H1 (cell line): ENCODE data around the gene GNB1. TPM values are rescaled to one million over a fixed set of nuclear protein-coding genes. Genes with fewer than 3 reads are reported as not detected.

Experiments used
- CTCF ChIA-PET: fragments of 300-600 bp; sonication (Branson Sonifier 250); formaldehyde crosslinking; loops from one replicate; lab custom pipeline; 2021; ENCODE audit not compliant: partially characterized antibody; lab: Charles Lee
- POLR2A ChIA-PET: fragments of 300-600 bp; sonication (Branson Sonifier 250); formaldehyde crosslinking; loops from one replicate; lab custom pipeline; 2021; ENCODE audit warnings: inconsistent platforms; ENCODE audit not compliant: partially characterized antibody; lab: Charles Lee
- DNase-seq, 2 experiments: peaks; one replicate each; pipeline versions ENCODE4 v3.0.0 to v3.0.0-alpha.2; 2010 to 2022; ENCODE audit warnings: low spot score in 2 of 2, low read depth in 1 of 2, mixed read lengths in 1 of 2
- FAIRE-seq: peaks from 2 replicates; lab custom pipeline; 2011; peaks lifted over from hg19 to GRCh38; lab: Jason Lieb, UNC
- H2AFZ ChIP-seq: 2 replicates; pipeline ENCODE4 v1.8.1; 2012; ENCODE audit warnings: low read length, inconsistent platforms
- H2AK5ac ChIP-seq: 2 replicates; pipeline ENCODE4 v1.6.1; 2013; ENCODE audit warnings: low read depth, low read length
- H2BK120ac ChIP-seq: replicated peaks from 2 replicates; pipeline ENCODE3; 2013; ENCODE audit warnings: low read depth, low read length, inconsistent platforms
- H2BK12ac ChIP-seq: 2 replicates; pipeline ENCODE4 v1.6.1; 2013; ENCODE audit warnings: low read depth, low read length
- H2BK15ac ChIP-seq: 2 replicates; pipeline ENCODE4 v1.6.1; 2013; ENCODE audit warnings: low read length
- H2BK20ac ChIP-seq: 2 replicates; pipeline ENCODE4 v1.6.1; 2013; ENCODE audit warnings: low read length
- H2BK5ac ChIP-seq: 2 replicates; pipeline ENCODE4 v1.6.1; 2013; ENCODE audit warnings: low read depth, low read length
- H3K14ac ChIP-seq: 2 replicates; pipeline ENCODE4 v1.6.1; 2013; ENCODE audit warnings: inconsistent platforms; ENCODE audit not compliant: insufficient read length
- H3K18ac ChIP-seq: 2 replicates; pipeline ENCODE4 v1.6.1; 2013; ENCODE audit warnings: low read length; ENCODE audit errors: extremely low read depth
- H3K23ac ChIP-seq: 2 replicates; pipeline ENCODE4 v1.6.1; 2013; ENCODE audit warnings: inconsistent platforms; ENCODE audit not compliant: insufficient read length
- H3K23me2 ChIP-seq: 2 replicates; pipeline ENCODE4 v1.6.1; 2013; ENCODE audit warnings: low read depth, low read length
- H3K27ac ChIP-seq: 2 replicates; pipeline ENCODE4 v1.6.1; 2011; ENCODE audit warnings: low read depth, low read length, inconsistent platforms
- H3K27me3 ChIP-seq, 4 experiments: replicated peaks in 1 of 4; 1 replicate in 1 of 4; 2 replicates in 3 of 4; pipeline versions ENCODE4 v1.6.1 to v1.8.1; 2011 to 2013; ENCODE audit warnings: low read length in 3 of 4, mild to moderate bottlenecking in 3 of 4, inconsistent platforms in 2 of 4, mixed read lengths in 2 of 4, moderate library complexity in 1 of 4; ENCODE audit not compliant: control insufficient read depth in 3 of 4, insufficient read depth in 3 of 4; ENCODE audit errors: extremely low read depth in 1 of 4
- H3K36me3 ChIP-seq, 4 experiments: 2 replicates each; pipeline versions ENCODE4 v1.6.1 to v1.8.1; 2011 to 2013; ENCODE audit warnings: mild to moderate bottlenecking in 4 of 4, low read length in 3 of 4, moderate library complexity in 2 of 4, control low read depth in 1 of 4, inconsistent platforms in 1 of 4; ENCODE audit not compliant: insufficient read depth in 4 of 4, control insufficient read depth in 2 of 4
- H3K4ac ChIP-seq: replicated peaks from 2 replicates; pipeline ENCODE3; 2013; ENCODE audit warnings: low read length, low read depth, mixed read lengths, inconsistent platforms; ENCODE audit not compliant: insufficient read length
- H3K4me1 ChIP-seq, 4 experiments: replicated peaks in 1 of 4; 1 replicate in 1 of 4; 2 replicates in 3 of 4; pipeline versions ENCODE4 v1.6.1 to v1.8.1; 2011 to 2013; ENCODE audit warnings: low read length in 3 of 4, inconsistent platforms in 2 of 4, mixed read lengths in 1 of 4; ENCODE audit not compliant: insufficient read depth in 4 of 4, control insufficient read depth in 3 of 4
- H3K4me2 ChIP-seq, 2 experiments: 2 replicates each; pipeline versions ENCODE4 v1.6.1 to v1.8.1; 2011 to 2013; ENCODE audit warnings: low read depth in 2 of 2, low read length in 2 of 2, control low read depth in 1 of 2, inconsistent platforms in 1 of 2, mild to moderate bottlenecking in 1 of 2; ENCODE audit not compliant: insufficient read depth in 1 of 2
- H3K4me3 ChIP-seq, 4 experiments: fragments of 200-600, 300-600 bp in 1 of 4; sonication (generic), shearing (Covaris generic), sonication (Bioruptor Twin) in 1 of 4; 2 replicates each; pipeline versions ENCODE4 v1.5.1 to v1.8.1; 2011 to 2016; ENCODE audit warnings: low read length in 4 of 4, low read depth in 3 of 4, control low read depth in 2 of 4, inconsistent platforms in 2 of 4, mild to moderate bottlenecking in 2 of 4, mixed read lengths in 1 of 4, moderate library complexity in 1 of 4; ENCODE audit not compliant: insufficient read depth in 2 of 4; ENCODE audit errors: extremely low read depth in 1 of 4
- H3K56ac ChIP-seq: replicated peaks from 2 replicates; pipeline ENCODE3; 2013; ENCODE audit warnings: low read depth, mild to moderate bottlenecking, mixed read lengths, low read length, inconsistent platforms; ENCODE audit not compliant: insufficient read length
- H3K79me1 ChIP-seq: 2 replicates; pipeline ENCODE4 v1.6.1; 2013; ENCODE audit warnings: low read depth, low read length, control low read depth
- H3K79me2 ChIP-seq, 2 experiments: 2 replicates each; pipeline versions ENCODE4 v1.6.1 to v1.8.1; 2012 to 2013; ENCODE audit warnings: low read length in 2 of 2, mild to moderate bottlenecking in 2 of 2, inconsistent platforms in 1 of 2; ENCODE audit not compliant: insufficient read depth in 2 of 2, control insufficient read depth in 1 of 2
- H3K9ac ChIP-seq, 4 experiments: replicated peaks in 1 of 4; 1 replicate in 1 of 4; 2 replicates in 3 of 4; pipeline versions ENCODE4 v1.6.1 to v1.8.1; 2011 to 2013; ENCODE audit warnings: low read depth in 3 of 4, low read length in 3 of 4, control low read depth in 2 of 4, mild to moderate bottlenecking in 2 of 4, moderate library complexity in 2 of 4, inconsistent platforms in 1 of 4; ENCODE audit errors: extremely low read depth in 1 of 4
- H3K9me3 ChIP-seq, 2 experiments: 2 replicates each; pipeline versions ENCODE4 v1.6.1 to v1.8.1; 2012 to 2013; ENCODE audit warnings: mild to moderate bottlenecking in 2 of 2, moderate library complexity in 2 of 2, control low read depth in 1 of 2, inconsistent platforms in 1 of 2, low read depth in 1 of 2, low read length in 1 of 2, mixed read lengths in 1 of 2; ENCODE audit not compliant: insufficient read depth in 2 of 2
- H4K20me1 ChIP-seq, 2 experiments: replicated peaks in 1 of 2; 2 replicates each; pipeline versions ENCODE3 to v1.8.1; 2011 to 2013; ENCODE audit warnings: inconsistent platforms in 2 of 2, low read length in 2 of 2, mild to moderate bottlenecking in 1 of 2; ENCODE audit not compliant: insufficient read depth in 2 of 2, control insufficient read depth in 1 of 2
- H4K5ac ChIP-seq: 2 replicates; pipeline ENCODE4 v1.6.1; 2013; ENCODE audit warnings: low read length, low read depth, mixed read lengths, inconsistent platforms; ENCODE audit not compliant: insufficient read length
- H4K8ac ChIP-seq: 2 replicates; pipeline ENCODE4 v1.8.0; 2013; ENCODE audit warnings: mild to moderate bottlenecking, moderate library complexity, low read length, inconsistent platforms; ENCODE audit not compliant: insufficient read depth; ENCODE audit errors: extremely low read depth
- H4K91ac ChIP-seq: replicated peaks from 2 replicates; pipeline ENCODE3; 2013; ENCODE audit warnings: low read length, mixed read lengths, inconsistent platforms; ENCODE audit not compliant: insufficient read length
- ATF2 ChIP-seq: IDR thresholded peaks from 2 replicates; pipeline ENCODE4 v1.6.1; 2012; ENCODE audit warnings: low read length, inconsistent platforms
- BACH1 ChIP-seq: IDR thresholded peaks from 2 replicates; pipeline ENCODE4 v1.6.1; 2012; ENCODE audit warnings: low read length, improper control_type of control experiment
- CEBPB ChIP-seq: IDR thresholded peaks from 2 replicates; pipeline ENCODE4 v1.6.1; 2012; ENCODE audit warnings: low read depth, low read length
- CREB1 ChIP-seq: IDR thresholded peaks from 2 replicates; pipeline ENCODE4 v1.6.1; 2012; ENCODE audit warnings: inconsistent platforms
- FOSL1 ChIP-seq: IDR thresholded peaks from 2 replicates; pipeline ENCODE4 v1.6.1; 2011; ENCODE audit warnings: mild to moderate bottlenecking, low read depth, low read length, moderate library complexity; ENCODE audit not compliant: insufficient read depth
- KDM1A ChIP-seq: fragments of 200-600, 300-600 bp; sonication (generic); IDR thresholded peaks from 2 replicates; pipeline ENCODE4 v1.7.1; 2016; ENCODE audit warnings: mild to moderate bottlenecking, low read length, borderline replicate concordance
- MAX ChIP-seq: IDR thresholded peaks from 2 replicates; pipeline ENCODE4 v1.6.1; 2012; ENCODE audit warnings: inconsistent platforms
- RBBP5 ChIP-seq: IDR thresholded peaks from 2 replicates; pipeline ENCODE4 v1.7.1; 2012; ENCODE audit warnings: low read depth, mild to moderate bottlenecking, inconsistent platforms, low read length, moderate library complexity, borderline replicate concordance
- RXRA ChIP-seq: IDR thresholded peaks from 2 replicates; pipeline ENCODE4 v1.6.1; 2011; ENCODE audit warnings: low read depth, mild to moderate bottlenecking, low read length, moderate library complexity; ENCODE audit not compliant: insufficient read depth
- SP2 ChIP-seq: IDR thresholded peaks from 2 replicates; pipeline ENCODE4 v1.6.1; 2012; ENCODE audit warnings: mild to moderate bottlenecking, low read length, inconsistent platforms
- TAF1 ChIP-seq: IDR thresholded peaks from 2 replicates; pipeline ENCODE4 v1.6.1; 2011; ENCODE audit warnings: mild to moderate bottlenecking, low read depth, low read length
- WGBS, 2 experiments: shearing (Covaris generic) in 1 of 2; methylation state at CpG; one replicate each; pipeline versions ENCODE4 v1.1.6 to v1.1.7; 2013 to 2015; ENCODE audit warnings: low lambda C conversion rate in 2 of 2, mixed read lengths in 2 of 2, inconsistent platforms in 1 of 2, low coverage in 1 of 2, missing lambda C conversion rate in 1 of 2; ENCODE audit not compliant: insufficient replicate concordance in 2 of 2, insufficient coverage in 1 of 2, insufficient read length in 1 of 2; ENCODE audit errors: extremely low coverage in 1 of 2, missing lambda C conversion rate in 1 of 2; 5-methylcytosine and 5-hydroxymethylcytosine counted together
- polyA plus RNA-seq, 7 experiments: library from polyadenylated mRNA; depleted of rRNA in 3 of 7; stranded (reverse) in 5 of 7; unstranded in 2 of 7; fragments of >200 nt in 5 of 7; fragments of 200-250 nt in 2 of 7; gene quantifications; 1 replicate in 5 of 7; 2 replicates in 1 of 7; 4 replicates in 1 of 7; pipeline versions ENCODE4 v1.2.1 to v1.2.3, GENCODE V29; 2011 to 2013; ENCODE audit warnings: missing spikeins in 2 of 7, mixed read lengths in 2 of 7
- total RNA-seq: library from RNA; stranded (reverse); fragmentation: NEBNext Ultra II Directional; extraction: Animal tissue kit (Norgen Biotek cat#: 25700); gene quantifications from 2 replicates; pipeline ENCODE4 v1.2.1, GENCODE V29; 2021

Gene GNB1
- total and polyA plus RNA-seq, 2 of the 8 experiments (the other 6 are each of a cell fraction or from before 2014, with no cell fraction given) = 343 to 382 TPM

- Histone ChIP-seq H4K5ac (no peak overlapping the region), H4K91ac (no peak overlapping the region), H3K27ac (no peak overlapping the region), H2BK120ac (no peak overlapping the region), H3K9ac (no peak overlapping the region), H2BK20ac (no peak overlapping the region), H3K4me2 (no peak overlapping the region), H2AK5ac (0 out of 2 replicates have a peak overlapping the region, but pooled peaks have one; percentile 39), H4K20me1 (peaks cover 2 to 11% of the 10 kb centered on the region in 2 experiments), H4K8ac (no peak overlapping the region), H2BK15ac (no peak overlapping the region), H3K36me3 (peaks cover 0 to 28% (median 9%) of the 10 kb centered on the region in 4 experiments; a peak in 5 of 8 replicates), H3K4ac (no peak overlapping the region), H3K4me1 (no peaks in the 10 kb centered on the region; a peak in 1 of 7 replicates), H3K18ac (no peak overlapping the region), H3K23me2 (no peaks in the 10 kb centered on the region), H3K56ac (no peak overlapping the region), H3K23ac (no peak overlapping the region), H3K27me3 (no peaks in the 10 kb centered on the region), H3K79me2 (peaks cover 3 to 48% of the 10 kb centered on the region in 2 experiments; a peak in 2 of 4 replicates), H3K14ac (no peak overlapping the region), H2AFZ (no peak overlapping the region), H2BK12ac (no peak overlapping the region), H3K4me3 (no peak overlapping the region), H3K79me1 (peaks cover 6% of the 10 kb centered on the region), H3K9me3 (no peaks in the 10 kb centered on the region), H2BK5ac (no peak overlapping the region; the same call in 1 of the 2 replicates)
- FAIRE-seq = no peak
- POLR2A ChIA-PET = interaction anchor here (0.8 to 0.9 kb wide), 3 partner anchors 10 to 78 kb away, joined by 3 to 4 read pairs (median 4); no protein-coding TSS in a partner anchor
- 93% methylated on average over 9 of the region's 9 CpGs; no CpG with 5 or more reads in 1 of the 2 experiments for WGBS, 2 experiments
- CTCF ChIA-PET = interaction anchor here (0.6 to 1.3 kb wide), 7 partner anchors 38 to 149 kb away, joined by 3 to 5 read pairs (median 3); no protein-coding TSS in a partner anchor
- DNase-seq = no peak
- no peak for TF ChIP-seq SP2
- no peak for TF ChIP-seq MAX
- TF ChIP-seq RBBP5 = no peak
- no peak for TF ChIP-seq FOSL1
- TF ChIP-seq TAF1 = no peak
- no peak for TF ChIP-seq KDM1A
- TF ChIP-seq CREB1 = no peak
- TF ChIP-seq RXRA = no peak
- TF ChIP-seq BACH1 = no peak
- no peak for TF ChIP-seq CEBPB
- TF ChIP-seq ATF2 = no peak
Observed at GRCh38 chr1:1826356-1827088, 64.4 kb downstream of the GNB1 start.
